Adrenal gland (tissue), 5 donors: ENCODE results near the gene CDC42EP4.
A peak's percentile ranks its signal among the peaks of the same experiment; 100 is the strongest.

Experiments used
- POLR2A ChIP-seq, 2 donors: fragments of 450-650 bp; IDR thresholded peaks; one replicate each; pipeline ENCODE4 v1.6.1; 2017; ENCODE audit warnings: antibody characterized with exemption in 2 of 2, mild to moderate bottlenecking in 2 of 2, moderate library complexity in 1 of 2
- TF ChIP-seq, protein P1 (sequence below), 6 experiments: fragments of 450-650 bp in 4 of 6; fragments of 200-600 bp in 2 of 6; sonication (generic) in 1 of 6; IDR thresholded peaks; 1 replicate in 5 of 6; 2 replicates in 1 of 6; pipeline versions ENCODE4 v1.5.1 to v1.8.0; 2016 to 2021; ENCODE audit warnings: antibody characterized with exemption in 6 of 6, mild to moderate bottlenecking in 2 of 6, moderate library complexity in 1 of 6
- donor health status: DM: no; HTN: no; CAD: no.

DNA sequence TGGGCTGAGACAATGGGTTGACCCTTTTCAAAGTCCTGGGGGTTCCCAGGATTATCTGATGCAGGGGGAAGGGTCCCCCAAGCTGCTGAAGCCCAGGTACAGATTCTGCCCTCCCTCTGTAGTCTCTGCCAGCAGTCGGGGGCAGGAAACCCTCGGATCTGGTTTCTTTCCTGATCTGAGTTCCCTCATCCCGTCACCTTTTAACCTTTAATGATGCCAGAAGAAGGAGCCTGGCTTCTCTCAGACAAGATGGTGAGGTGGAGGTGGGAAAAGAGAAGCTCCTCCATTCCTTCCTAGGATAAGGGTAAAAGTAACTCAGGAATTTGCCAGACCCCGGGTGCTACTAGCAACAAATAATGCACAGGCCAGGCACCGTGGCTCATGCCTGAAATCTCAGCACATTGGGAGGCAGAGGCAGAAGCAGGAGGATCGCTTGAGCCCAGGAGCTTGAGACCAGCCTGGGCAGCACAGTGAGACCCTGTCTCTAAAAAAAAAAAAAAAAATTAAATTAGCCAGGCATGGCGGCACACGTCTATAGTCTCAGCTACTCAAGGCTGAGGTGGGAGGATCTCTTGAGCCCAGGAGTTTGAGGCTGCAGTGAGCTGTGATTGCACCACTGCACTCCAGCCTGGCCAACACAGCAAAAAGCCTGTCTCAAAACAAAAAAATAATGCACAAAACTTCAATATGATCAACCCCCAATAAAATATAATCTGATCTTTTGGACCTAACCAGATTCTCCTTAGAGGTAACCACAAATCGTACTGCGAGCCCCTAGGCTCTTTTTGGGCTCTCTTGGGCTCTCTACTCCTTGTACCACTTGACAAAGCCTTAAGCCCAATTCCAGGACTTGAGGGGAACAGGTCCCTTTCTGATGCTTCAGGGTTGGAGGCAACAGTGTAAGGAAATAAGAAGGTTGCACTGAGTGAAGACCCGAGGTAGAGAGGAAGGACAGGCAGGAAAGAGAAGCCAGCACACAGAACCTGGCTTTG lies 5.7 kb downstream of the CDC42EP4 start:
- TF ChIP-seq, protein P1, sequence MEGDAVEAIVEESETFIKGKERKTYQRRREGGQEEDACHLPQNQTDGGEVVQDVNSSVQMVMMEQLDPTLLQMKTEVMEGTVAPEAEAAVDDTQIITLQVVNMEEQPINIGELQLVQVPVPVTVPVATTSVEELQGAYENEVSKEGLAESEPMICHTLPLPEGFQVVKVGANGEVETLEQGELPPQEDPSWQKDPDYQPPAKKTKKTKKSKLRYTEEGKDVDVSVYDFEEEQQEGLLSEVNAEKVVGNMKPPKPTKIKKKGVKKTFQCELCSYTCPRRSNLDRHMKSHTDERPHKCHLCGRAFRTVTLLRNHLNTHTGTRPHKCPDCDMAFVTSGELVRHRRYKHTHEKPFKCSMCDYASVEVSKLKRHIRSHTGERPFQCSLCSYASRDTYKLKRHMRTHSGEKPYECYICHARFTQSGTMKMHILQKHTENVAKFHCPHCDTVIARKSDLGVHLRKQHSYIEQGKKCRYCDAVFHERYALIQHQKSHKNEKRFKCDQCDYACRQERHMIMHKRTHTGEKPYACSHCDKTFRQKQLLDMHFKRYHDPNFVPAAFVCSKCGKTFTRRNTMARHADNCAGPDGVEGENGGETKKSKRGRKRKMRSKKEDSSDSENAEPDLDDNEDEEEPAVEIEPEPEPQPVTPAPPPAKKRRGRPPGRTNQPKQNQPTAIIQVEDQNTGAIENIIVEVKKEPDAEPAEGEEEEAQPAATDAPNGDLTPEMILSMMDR (IDR thresholded peaks at IDR 0.05): no peak
- peak in 1 of 2 donors; percentile 10 for TF ChIP-seq POLR2A (IDR thresholded peaks at IDR 0.05)
